ENCODE data around the gene ABCA9. TPM values are rescaled to one million over a fixed set of nuclear protein-coding genes. Genes with fewer than 3 reads are reported as not detected.
"Not testable (repeated sequence)": the region's sequence is repeated elsewhere in the genome, so short reads cannot be mapped to it uniquely, and the experiment has no call there.

The ABCA9 gene
- total and polyA plus RNA-seq, 7 experiments from 2014 or later = 0.05 to 0.34 (median 0.29) TPM; not detected in 2

DNA sequence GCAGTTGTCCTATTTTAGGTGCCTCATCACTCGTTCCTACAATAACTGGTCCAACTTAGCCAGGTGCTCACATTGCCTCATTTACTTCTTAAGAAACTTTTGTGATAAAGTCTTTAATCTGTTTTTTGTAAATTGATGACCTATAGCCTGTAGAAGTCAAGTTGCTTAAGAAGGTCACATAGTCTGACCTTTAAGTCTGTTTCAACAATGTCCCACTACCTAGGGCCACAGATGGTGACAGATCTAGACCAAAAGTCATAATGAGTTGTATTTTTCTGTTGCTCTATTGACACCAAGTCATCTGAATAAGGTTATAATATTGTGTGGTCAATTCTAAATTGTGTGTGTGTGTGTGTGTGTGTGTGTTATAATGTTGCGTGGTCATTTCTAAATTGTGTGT is 45.1 kb downstream of the ABCA9 start:
- no peaks in the 10 kb centered on the region for H3K9me3 Mint-ChIP-seq

DNA sequence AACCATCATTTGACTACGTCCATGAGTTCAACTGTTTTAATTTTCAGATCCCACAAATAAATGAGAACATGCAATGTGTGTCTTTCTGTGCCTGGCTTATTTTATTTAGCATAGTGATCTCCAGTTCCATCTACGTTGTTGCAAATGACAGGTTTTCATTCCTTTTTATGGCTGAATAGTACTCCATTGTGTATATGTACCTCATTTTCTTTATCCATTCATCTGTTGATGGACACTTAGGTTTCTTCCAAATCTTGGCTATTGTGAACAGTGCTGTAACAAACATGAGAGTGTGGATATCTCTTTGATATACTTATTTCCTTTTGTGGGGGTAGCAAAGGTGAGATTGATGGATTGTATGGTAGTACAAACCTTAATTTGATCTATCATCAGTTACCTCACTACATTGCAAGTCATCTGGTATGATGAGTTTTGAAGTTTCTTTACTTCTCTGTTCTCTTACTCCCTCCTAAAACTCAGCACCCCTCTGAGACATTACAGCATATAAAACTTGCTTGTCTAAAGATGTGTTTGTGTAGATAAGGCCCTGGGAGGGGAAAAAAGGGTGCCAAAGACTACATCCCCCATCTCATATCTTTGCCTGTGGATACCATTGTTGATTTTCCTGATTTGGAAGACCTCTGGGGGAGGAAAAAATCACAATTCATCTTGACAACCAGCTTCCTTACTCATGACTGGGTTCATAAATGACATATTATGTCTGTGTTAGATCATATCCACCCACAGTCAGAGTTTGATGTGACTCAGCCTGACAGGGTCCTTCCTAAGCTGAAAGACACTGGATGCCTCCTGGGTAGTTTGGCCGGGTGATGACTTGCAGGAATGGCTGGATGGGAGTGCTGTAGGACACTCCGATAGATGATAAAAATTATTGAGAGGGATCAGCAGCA is 47.6 kb downstream of the ABCA9 start:
- Mint-ChIP-seq H3K27me3 (peaks cover 0 to 14% (median 9%) of the 10 kb centered on the region in 5 donors), H3K4me1 (no peaks in the 10 kb centered on the region), H3K9me3 (peaks cover 0 to 2% (median 0%) of the 10 kb centered on the region in 11 donors), H3K36me3 (no peaks in the 10 kb centered on the region), H3K27ac (no peak overlapping the region), H3K4me3 (no peak overlapping the region)
- ChIA-PET CTCF (no interaction called here), POLR2A (no interaction called here)
- no peak for ATAC-seq
- Histone ChIP-seq H3K27me3 (ENCODE audit: control insufficient read depth in 2 of 2, insufficient read depth in 2 of 2, low read length in 2 of 2) (no peaks in the 10 kb centered on the region), H3K4me1 (ENCODE audit: control insufficient read depth in 2 of 2, insufficient read depth in 2 of 2, low read length in 2 of 2) (no peaks in the 10 kb centered on the region), H3K27ac (ENCODE audit: low read depth, low read length) (no peak overlapping the region), H3K4me3 (ENCODE audit: low read length) (no peak overlapping the region), H3K36me3 (ENCODE audit: control insufficient read depth in 2 of 3, insufficient read depth in 3 of 3, low read length in 3 of 3) (no peaks in the 10 kb centered on the region), H3K9me3 (ENCODE audit: control insufficient read depth in 2 of 3, low read length in 3 of 3) (no peaks in the 10 kb centered on the region)
- intact Hi-C loops (cut with micrococcal nuclease) = no loop called here
- no peak for DNase-seq

More for the DNA sequence above, 45.1 kb downstream of the ABCA9 start:
- no peaks in the 10 kb centered on the region for H3K36me3 Mint-ChIP-seq
- no peak for ATAC-seq
- no peaks in the 10 kb centered on the region for H3K36me3 ChIP-seq (ENCODE audit: control insufficient read depth in 2 of 3, insufficient read depth in 3 of 3, low read length in 3 of 3)
- ChIA-PET POLR2A (no interaction called here), CTCF (no interaction called here)
- DNase-seq = no peak
- H3K9me3 ChIP-seq (ENCODE audit: control insufficient read depth in 2 of 3, low read length in 3 of 3) = no peaks in the 10 kb centered on the region
- H3K27ac Mint-ChIP-seq = no peak overlapping the region
- H3K27ac ChIP-seq (ENCODE audit: low read depth, low read length) = no peak overlapping the region
- intact Hi-C loops (cut with micrococcal nuclease) = no loop called here
- no peaks in the 10 kb centered on the region for H3K4me1 ChIP-seq (ENCODE audit: control insufficient read depth in 2 of 2, insufficient read depth in 2 of 2, low read length in 2 of 2)
- H3K27me3 ChIP-seq (ENCODE audit: control insufficient read depth in 2 of 2, insufficient read depth in 2 of 2, low read length in 2 of 2) = no peaks in the 10 kb centered on the region
- H3K27me3 Mint-ChIP-seq = peaks cover 0 to 9% (median 2%) of the 10 kb centered on the region in 5 donors
- no peak overlapping the region for H3K4me3 Mint-ChIP-seq
- H3K4me3 ChIP-seq (ENCODE audit: low read length) = no peak overlapping the region
- H3K4me1 Mint-ChIP-seq = no peaks in the 10 kb centered on the region

DNA sequence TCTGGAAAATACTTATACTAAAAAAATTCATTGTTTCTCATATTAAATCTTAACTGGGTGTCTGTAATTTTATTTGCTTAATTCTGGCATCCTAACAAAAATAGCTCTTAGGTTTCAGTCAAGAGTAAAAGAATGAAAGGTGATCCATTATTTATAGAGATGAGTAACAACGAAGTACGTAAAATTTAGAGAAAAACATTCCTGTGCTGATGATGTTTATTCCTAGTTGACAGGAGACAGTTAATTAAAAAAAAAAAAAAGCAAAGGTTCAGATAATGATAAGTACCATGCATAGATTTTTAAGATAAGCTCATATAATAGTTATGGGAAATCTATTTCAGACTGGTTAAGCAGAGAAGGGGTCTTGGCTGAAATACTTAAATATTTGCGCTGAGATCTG is 50.8 kb downstream of the ABCA9 start:
- H3K27me3 ChIP-seq (ENCODE audit: control insufficient read depth in 2 of 2, insufficient read depth in 2 of 2, low read length in 2 of 2) = no peaks in the 10 kb centered on the region
- ATAC-seq = no peak

DNA sequence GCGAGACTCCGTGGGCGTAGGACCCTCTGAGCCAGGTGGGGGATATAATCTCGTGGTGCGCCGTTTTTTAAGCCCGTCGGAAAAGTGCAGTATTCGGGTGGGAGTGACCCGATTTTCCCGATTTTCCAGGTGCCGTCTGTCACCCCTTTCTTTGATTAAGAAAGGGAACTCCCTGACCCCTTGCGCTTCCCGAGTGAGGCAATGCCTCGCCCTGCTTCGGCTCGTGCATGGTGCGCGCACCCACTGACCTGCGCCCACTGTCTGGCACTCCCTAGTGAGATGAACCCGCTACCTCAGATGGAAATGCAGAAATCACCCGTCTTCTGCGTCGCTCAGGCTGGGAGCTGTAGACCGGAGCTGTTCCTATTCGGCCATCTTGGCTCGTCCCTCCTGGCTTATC is 56.0 kb downstream of the ABCA9 start:
- H3K9me3 Mint-ChIP-seq = peaks cover 0 to 13% (median 3%) of the 10 kb centered on the region in 11 donors
- H3K9me3 ChIP-seq (ENCODE audit: control insufficient read depth in 2 of 3, low read length in 3 of 3); H3K36me3 ChIP-seq (ENCODE audit: control insufficient read depth in 2 of 3, insufficient read depth in 3 of 3, low read length in 3 of 3); H3K36me3 Mint-ChIP-seq; ATAC-seq; DNase-seq; H3K4me1 ChIP-seq (ENCODE audit: control insufficient read depth in 2 of 2, insufficient read depth in 2 of 2, low read length in 2 of 2); H3K27ac ChIP-seq (ENCODE audit: low read depth, low read length); H3K27ac Mint-ChIP-seq; intact Hi-C loops (cut with micrococcal nuclease); H3K27me3 ChIP-seq (ENCODE audit: control insufficient read depth in 2 of 2, insufficient read depth in 2 of 2, low read length in 2 of 2); H3K4me1 Mint-ChIP-seq; CTCF ChIA-PET; H3K4me3 Mint-ChIP-seq; POLR2A ChIA-PET; H3K4me3 ChIP-seq (ENCODE audit: low read length): not testable (repeated sequence)
- H3K27me3 Mint-ChIP-seq = peaks cover 0 to 32% (median 6%) of the 10 kb centered on the region in 5 donors

More for the DNA sequence above, 50.8 kb downstream of the ABCA9 start:
- Histone ChIP-seq H3K4me1 (ENCODE audit: control insufficient read depth in 2 of 2, insufficient read depth in 2 of 2, low read length in 2 of 2) (no peaks in the 10 kb centered on the region), H3K9me3 (ENCODE audit: control insufficient read depth in 2 of 3, low read length in 3 of 3) (no peaks in the 10 kb centered on the region), H3K4me3 (ENCODE audit: low read length) (no peak overlapping the region), H3K36me3 (ENCODE audit: control insufficient read depth in 2 of 3, insufficient read depth in 3 of 3, low read length in 3 of 3) (no peaks in the 10 kb centered on the region), H3K27ac (ENCODE audit: low read depth, low read length) (no peak overlapping the region)
- ChIA-PET CTCF (no interaction called here), POLR2A (no interaction called here)
- Mint-ChIP-seq H3K4me1 (no peaks in the 10 kb centered on the region), H3K36me3 (peaks cover 0 to 4% (median 0%) of the 10 kb centered on the region in 5 donors), H3K4me3 (no peak overlapping the region), H3K27ac (no peak overlapping the region), H3K9me3 (peaks cover 0 to 13% (median 0%) of the 10 kb centered on the region in 11 donors), H3K27me3 (peaks cover 0 to 36% (median 11%) of the 10 kb centered on the region in 5 donors)
- intact Hi-C loops (cut with micrococcal nuclease) = no loop called here
- no peak for DNase-seq

DNA sequence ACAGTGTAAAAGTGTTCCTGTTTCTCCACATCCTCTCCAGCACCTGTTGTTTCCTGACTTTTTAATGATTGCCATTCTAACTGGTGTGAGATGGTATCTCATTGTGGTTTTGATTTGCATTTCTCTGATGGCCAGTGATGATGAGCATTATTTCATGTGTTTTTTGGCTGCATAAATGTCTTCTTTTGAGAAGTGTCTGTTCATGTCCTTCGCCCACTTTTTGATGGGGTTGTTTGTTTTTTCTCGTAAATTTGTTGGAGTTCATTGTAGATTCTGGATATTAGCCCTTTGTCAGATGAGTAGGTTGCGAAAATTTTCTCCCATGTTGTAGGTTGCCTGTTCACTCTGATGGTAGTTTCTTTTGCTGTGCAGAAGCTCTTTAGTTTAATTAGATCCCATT is 61.0 kb downstream of the ABCA9 start:
- H3K36me3 ChIP-seq (ENCODE audit: control insufficient read depth in 2 of 3, insufficient read depth in 3 of 3, low read length in 3 of 3); H3K9me3 Mint-ChIP-seq; H3K27me3 Mint-ChIP-seq; POLR2A ChIA-PET; CTCF ChIA-PET; ATAC-seq; H3K9me3 ChIP-seq (ENCODE audit: control insufficient read depth in 2 of 3, low read length in 3 of 3); H3K4me3 ChIP-seq (ENCODE audit: low read length); H3K27ac ChIP-seq (ENCODE audit: low read depth, low read length); intact Hi-C loops (cut with micrococcal nuclease); H3K27me3 ChIP-seq (ENCODE audit: control insufficient read depth in 2 of 2, insufficient read depth in 2 of 2, low read length in 2 of 2); H3K36me3 Mint-ChIP-seq; H3K4me1 ChIP-seq (ENCODE audit: control insufficient read depth in 2 of 2, insufficient read depth in 2 of 2, low read length in 2 of 2); DNase-seq; H3K4me1 Mint-ChIP-seq; H3K4me3 Mint-ChIP-seq; H3K27ac Mint-ChIP-seq: not testable (repeated sequence)

DNA sequence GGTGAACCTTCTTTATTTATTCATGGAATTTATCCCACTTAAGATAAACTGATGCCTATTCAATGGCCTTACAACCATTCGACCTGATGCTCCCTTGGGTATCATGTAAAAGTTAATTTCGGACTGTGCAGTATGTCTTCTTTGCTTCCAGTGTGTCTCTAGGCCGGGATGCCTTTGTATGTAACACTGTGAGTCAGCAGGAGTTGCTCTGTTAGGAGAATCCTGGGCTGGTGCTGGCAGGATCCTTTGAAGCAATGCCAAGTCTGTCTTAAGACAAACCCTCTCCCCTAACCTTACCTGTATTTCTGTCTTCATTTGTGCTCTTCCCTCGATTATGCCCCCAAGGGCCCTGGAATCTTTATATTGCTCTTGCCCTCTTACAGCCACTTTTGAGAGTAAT is 67.6 kb downstream of the ABCA9 start:
- POLR2A ChIA-PET = no interaction called here
- H3K9me3 Mint-ChIP-seq = peaks cover 0 to 8% (median 0%) of the 10 kb centered on the region in 11 donors
- H3K27me3 Mint-ChIP-seq = no peaks in the 10 kb centered on the region

DNA sequence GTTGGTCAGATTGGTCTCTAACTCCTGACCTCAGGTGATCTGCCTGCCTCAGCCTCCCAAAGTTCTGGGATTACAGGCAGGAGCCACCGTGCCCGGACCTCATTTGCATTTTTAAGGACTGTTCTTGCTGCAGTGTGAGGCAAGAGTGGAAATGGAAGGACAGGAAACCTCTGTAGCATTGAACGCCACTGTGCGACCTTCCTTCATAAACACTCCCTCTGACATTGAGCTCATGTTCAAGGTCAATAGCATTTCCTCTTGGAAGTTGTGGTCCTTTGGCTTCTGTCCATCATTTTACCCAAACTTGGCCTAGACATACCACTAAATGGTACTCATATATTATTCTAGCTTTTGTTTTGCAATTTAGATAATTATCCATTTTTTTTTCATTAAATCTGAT is 72.8 kb downstream of the ABCA9 start:
- ChIA-PET POLR2A (no interaction called here), CTCF (no interaction called here)
- Histone ChIP-seq H3K27ac (ENCODE audit: low read depth, low read length) (no peak overlapping the region), H3K4me3 (ENCODE audit: low read length) (no peak overlapping the region), H3K9me3 (ENCODE audit: control insufficient read depth in 2 of 3, low read length in 3 of 3) (no peaks in the 10 kb centered on the region), H3K27me3 (ENCODE audit: control insufficient read depth in 2 of 2, insufficient read depth in 2 of 2, low read length in 2 of 2) (no peaks in the 10 kb centered on the region), H3K36me3 (ENCODE audit: control insufficient read depth in 2 of 3, insufficient read depth in 3 of 3, low read length in 3 of 3) (no peaks in the 10 kb centered on the region), H3K4me1 (ENCODE audit: control insufficient read depth in 2 of 2, insufficient read depth in 2 of 2, low read length in 2 of 2) (no peaks in the 10 kb centered on the region)
- no peaks in the 10 kb centered on the region for H3K4me1 Mint-ChIP-seq
- H3K4me3 Mint-ChIP-seq = no peak overlapping the region
- peaks cover 0 to 8% (median 0%) of the 10 kb centered on the region in 5 donors for H3K27me3 Mint-ChIP-seq
- intact Hi-C loops (cut with micrococcal nuclease) = no loop called here
- no peak for ATAC-seq
- no peak overlapping the region for H3K27ac Mint-ChIP-seq
- H3K9me3 Mint-ChIP-seq = peaks cover 0 to 7% (median 0%) of the 10 kb centered on the region in 11 donors
- no peak for DNase-seq
- no peaks in the 10 kb centered on the region for H3K36me3 Mint-ChIP-seq

More for the DNA sequence above, 67.6 kb downstream of the ABCA9 start:
- intact Hi-C loops (cut with micrococcal nuclease) = no loop called here
- no peak overlapping the region for H3K27ac Mint-ChIP-seq
- H3K4me1 Mint-ChIP-seq = no peaks in the 10 kb centered on the region
- DNase-seq (no peak), ATAC-seq (no peak)
- H3K36me3 Mint-ChIP-seq = no peaks in the 10 kb centered on the region
- H3K27me3 ChIP-seq (ENCODE audit: control insufficient read depth in 2 of 2, insufficient read depth in 2 of 2, low read length in 2 of 2) = no peaks in the 10 kb centered on the region
- H3K4me3 Mint-ChIP-seq = no peak overlapping the region
- H3K4me1 ChIP-seq (ENCODE audit: control insufficient read depth in 2 of 2, insufficient read depth in 2 of 2, low read length in 2 of 2) = no peaks in the 10 kb centered on the region
- H3K36me3 ChIP-seq (ENCODE audit: control insufficient read depth in 2 of 3, insufficient read depth in 3 of 3, low read length in 3 of 3) = no peaks in the 10 kb centered on the region
- H3K4me3 ChIP-seq (ENCODE audit: low read length) = no peak overlapping the region
- CTCF ChIA-PET = no interaction called here
- no peak overlapping the region for H3K27ac ChIP-seq (ENCODE audit: low read depth, low read length)
- no peaks in the 10 kb centered on the region for H3K9me3 ChIP-seq (ENCODE audit: control insufficient read depth in 2 of 3, low read length in 3 of 3)
